Measurements from ENCODE around the gene ITGB7.

Gene ITGB7

GRCh38 chr12:53224061-53224896 lies 17.2 kb upstream of the ITGB7 start:
- Mint-ChIP-seq H3K27ac (peak overlapping the region; percentile 39), H3K9me3 (no peaks in the 10 kb centered on the region), H3K4me1 (peaks cover 70% of the 10 kb centered on the region), H3K27me3 (no peaks in the 10 kb centered on the region), H3K4me3 (peak overlapping the region; percentile 33), H3K36me3 (ENCODE audit: low read depth) (peaks cover 4% of the 10 kb centered on the region)
- DNase-seq (no peak), ATAC-seq (no peak)

DNA sequence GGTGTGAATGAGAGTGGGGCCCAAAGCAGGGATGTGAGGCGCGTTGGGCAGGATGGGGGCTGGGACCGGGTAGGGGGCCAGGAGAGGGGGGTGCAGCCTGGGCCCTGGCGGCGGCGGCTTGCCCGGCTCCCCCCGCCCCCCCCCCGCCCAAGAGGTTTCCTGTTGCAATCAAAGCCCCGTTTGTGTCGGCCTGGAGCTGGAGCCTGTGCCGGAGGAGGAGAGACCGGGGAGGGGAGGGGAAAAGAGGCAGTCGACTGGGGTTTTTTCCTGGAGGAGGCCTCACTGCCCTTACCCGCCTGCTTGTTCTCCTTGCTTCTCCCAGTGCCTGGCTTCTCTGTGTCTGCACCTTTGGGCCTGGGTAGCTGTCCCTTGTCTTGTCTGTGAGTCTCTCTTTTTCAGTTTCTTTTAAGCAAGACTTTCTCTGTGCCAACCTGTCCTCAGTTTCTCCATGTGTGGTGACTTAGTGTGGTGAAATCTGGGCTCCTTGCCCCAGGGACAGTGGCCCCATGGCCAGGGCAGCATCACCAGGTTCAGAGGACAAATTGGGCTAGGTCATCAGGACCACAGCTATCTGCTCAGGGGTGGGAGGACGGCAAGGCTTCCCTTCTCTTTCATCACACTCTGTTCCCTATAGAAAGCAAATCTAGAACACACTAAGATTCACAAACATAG lies 16.5 kb upstream of the ITGB7 start:
- Mint-ChIP-seq H3K27me3 (no peaks in the 10 kb centered on the region), H3K4me1 (peaks cover 71% of the 10 kb centered on the region), H3K4me3 (peak overlapping the region; percentile 54), H3K9me3 (no peaks in the 10 kb centered on the region), H3K36me3 (ENCODE audit: low read depth) (peaks cover 4% of the 10 kb centered on the region), H3K27ac (peak overlapping the region; percentile 84)
- DNase-seq (no peak), ATAC-seq (no peak)

GRCh38 chr12:53222806-53223261 lies 15.8 kb upstream of the ITGB7 start:
- ATAC-seq: no peak
- Mint-ChIP-seq H3K4me1 (peaks cover 72% of the 10 kb centered on the region), H3K4me3 (peak overlapping the region; percentile 54), H3K9me3 (no peaks in the 10 kb centered on the region), H3K27ac (peak overlapping the region; percentile 84), H3K27me3 (no peaks in the 10 kb centered on the region), H3K36me3 (ENCODE audit: low read depth) (peaks cover 6% of the 10 kb centered on the region)
- DNase-seq: no peak

- ATAC-seq: no peak
- peaks cover 7% of the 10 kb centered on the region for H3K36me3 Mint-ChIP-seq (ENCODE audit: low read depth)
- DNase-seq: no peak
- peaks cover 76% of the 10 kb centered on the region for H3K4me1 Mint-ChIP-seq
- peak overlapping the region; percentile 84 for H3K27ac Mint-ChIP-seq
- H3K27me3 Mint-ChIP-seq: no peaks in the 10 kb centered on the region
- no peaks in the 10 kb centered on the region for H3K9me3 Mint-ChIP-seq
- peak overlapping the region; percentile 77 for H3K4me3 Mint-ChIP-seq
Observed at GRCh38 chr12:53222170-53222721, 15.2 kb upstream of the ITGB7 start.

GRCh38 chr12:53221203-53222080 lies 14.4 kb upstream of the ITGB7 start:
- H3K27ac Mint-ChIP-seq: peak overlapping the region; percentile 84
- ATAC-seq: no peak
- DNase-seq: peak; percentile 67
- peaks cover 80% of the 10 kb centered on the region for H3K4me1 Mint-ChIP-seq
- H3K36me3 Mint-ChIP-seq (ENCODE audit: low read depth): peaks cover 3% of the 10 kb centered on the region
- peak overlapping the region; percentile 87 for H3K4me3 Mint-ChIP-seq
- no peaks in the 10 kb centered on the region for H3K9me3 Mint-ChIP-seq
- H3K27me3 Mint-ChIP-seq: no peaks in the 10 kb centered on the region

- H3K4me3 Mint-ChIP-seq: peak overlapping the region; percentile 87
- ATAC-seq (peak; percentile 56), DNase-seq (peak; percentile 87)
- peaks cover 5% of the 10 kb centered on the region for H3K36me3 Mint-ChIP-seq (ENCODE audit: low read depth)
- H3K27ac Mint-ChIP-seq: peak overlapping the region; percentile 84
- H3K9me3 Mint-ChIP-seq: no peaks in the 10 kb centered on the region
- no peaks in the 10 kb centered on the region for H3K27me3 Mint-ChIP-seq
- H3K4me1 Mint-ChIP-seq: peaks cover 84% of the 10 kb centered on the region
Observed at GRCh38 chr12:53220694-53221202, 13.7 kb upstream of the ITGB7 start.

DNA sequence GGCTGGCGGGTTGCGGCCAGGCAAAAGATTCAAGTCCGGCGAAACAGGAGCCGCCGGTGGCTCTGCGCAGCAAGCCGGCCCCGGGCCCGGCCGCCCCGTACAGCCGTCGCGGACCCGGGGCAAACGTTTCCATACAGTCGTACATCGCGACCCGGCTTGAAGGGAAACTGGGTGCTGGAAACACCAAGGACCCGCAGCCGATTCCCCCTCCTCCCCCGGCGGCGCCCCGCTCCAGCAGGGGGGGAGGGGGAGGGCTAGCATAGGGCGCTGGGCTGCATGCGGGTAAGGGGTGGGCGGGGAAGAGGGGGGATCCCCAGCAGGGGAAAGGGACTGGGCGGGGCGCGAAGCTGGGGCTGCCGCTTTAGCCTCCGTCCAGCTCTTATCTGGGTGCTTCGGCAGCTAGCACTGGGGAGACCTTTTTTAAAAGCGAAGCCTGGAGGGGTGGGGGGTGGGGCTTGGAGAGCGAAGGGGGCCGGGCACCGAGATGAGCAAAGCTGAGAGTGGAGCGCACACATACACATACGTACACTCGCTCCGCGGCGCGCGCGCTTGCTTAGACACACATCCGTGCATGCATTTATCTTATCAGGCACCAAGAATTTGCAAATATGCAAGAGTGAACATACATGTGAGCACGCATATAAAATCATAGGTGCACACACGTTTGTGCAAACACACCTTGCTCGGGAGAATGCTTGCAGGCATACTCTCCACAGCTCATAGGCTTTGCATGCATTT lies 13.1 kb upstream of the ITGB7 start:
- peaks cover 84% of the 10 kb centered on the region for H3K4me1 Mint-ChIP-seq
- H3K27me3 Mint-ChIP-seq: no peaks in the 10 kb centered on the region
- H3K4me3 Mint-ChIP-seq: peak overlapping the region; percentile 87
- peak; percentile 79 for DNase-seq
- no peaks in the 10 kb centered on the region for H3K9me3 Mint-ChIP-seq
- H3K27ac Mint-ChIP-seq: peak overlapping the region; percentile 96
- ATAC-seq: peak; percentile 23
- peaks cover 5% of the 10 kb centered on the region for H3K36me3 Mint-ChIP-seq (ENCODE audit: low read depth)

DNA sequence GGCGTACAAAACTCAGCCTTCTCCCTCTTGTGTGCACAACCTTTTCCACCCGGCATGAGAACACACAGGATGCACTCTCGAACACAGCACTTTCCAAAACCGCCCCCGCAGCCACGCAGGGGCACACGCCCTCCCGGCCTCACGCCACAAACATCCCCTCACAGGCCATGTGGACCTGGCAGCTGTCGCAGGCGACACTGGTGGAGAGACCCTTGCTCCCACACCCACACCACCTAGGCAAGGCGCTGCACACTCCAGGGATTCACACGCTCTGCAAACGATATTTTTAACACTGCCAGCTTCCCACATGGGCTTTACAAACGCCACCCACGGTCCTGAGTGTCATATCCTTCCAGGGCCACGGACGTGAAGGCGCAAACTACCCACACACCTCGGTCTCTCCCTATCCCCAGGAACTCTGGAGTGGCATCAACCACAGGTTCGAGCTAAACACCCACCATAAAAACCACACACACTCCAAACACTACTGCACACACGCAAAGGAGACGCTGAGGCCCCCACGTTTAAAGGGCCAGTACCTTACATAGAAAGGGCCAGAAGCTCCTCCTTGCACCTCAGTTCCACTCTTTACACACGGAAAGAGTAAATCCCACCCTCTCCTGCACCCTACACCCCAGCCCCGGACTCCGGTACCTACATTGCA lies 12.4 kb upstream of the ITGB7 start:
- Mint-ChIP-seq H3K9me3 (no peaks in the 10 kb centered on the region), H3K27ac (peak overlapping the region; percentile 96), H3K4me1 (peaks cover 78% of the 10 kb centered on the region), H3K4me3 (peak overlapping the region; percentile 87), H3K36me3 (ENCODE audit: low read depth) (peaks cover 5% of the 10 kb centered on the region), H3K27me3 (no peaks in the 10 kb centered on the region)
- DNase-seq: peak; percentile 77
- peak; percentile 39 for ATAC-seq

DNA sequence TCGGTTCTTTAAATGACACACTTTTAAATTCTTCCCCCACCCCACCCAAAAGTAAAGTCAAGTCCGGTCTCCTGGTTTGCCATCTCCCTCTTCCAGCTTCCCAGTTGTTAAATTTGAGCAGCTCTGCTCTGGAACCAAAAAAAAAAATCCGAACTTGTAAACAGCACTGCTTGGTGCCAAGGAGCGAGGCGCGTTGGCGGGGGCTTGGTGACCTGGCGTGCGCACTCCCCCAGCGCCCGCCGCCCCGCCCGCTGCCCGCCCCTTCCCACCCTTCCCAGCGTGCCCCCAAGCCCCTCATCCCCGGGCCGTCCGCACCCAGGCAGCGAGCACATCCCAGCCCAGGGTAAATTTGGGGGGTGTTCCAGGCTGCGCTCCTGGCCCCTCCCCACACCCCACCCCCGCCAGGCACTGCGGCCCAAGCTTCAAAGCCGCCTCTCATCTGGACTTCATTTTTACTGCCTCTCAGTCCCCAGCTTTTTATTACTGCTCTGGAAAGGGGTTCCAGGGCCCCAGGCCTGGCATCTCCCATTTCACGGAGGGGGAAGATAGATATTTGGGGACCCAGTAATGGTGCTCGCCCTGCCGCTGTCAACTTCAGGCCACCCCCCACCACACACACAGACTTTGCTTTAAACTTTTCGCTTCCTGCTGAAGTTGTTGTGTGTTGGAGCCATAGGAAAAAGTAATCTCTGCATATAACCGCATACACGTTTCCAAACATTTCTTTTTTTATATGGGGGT lies 11.7 kb upstream of the ITGB7 start:
- ATAC-seq: no peak
- Mint-ChIP-seq H3K4me3 (peak overlapping the region; percentile 87), H3K27ac (peak overlapping the region; percentile 96), H3K4me1 (peaks cover 74% of the 10 kb centered on the region), H3K36me3 (ENCODE audit: low read depth) (peaks cover 6% of the 10 kb centered on the region), H3K27me3 (no peaks in the 10 kb centered on the region), H3K9me3 (no peaks in the 10 kb centered on the region)
- DNase-seq: no peak

GRCh38 chr12:53217931-53218307 lies 10.9 kb upstream of the ITGB7 start:
- Mint-ChIP-seq H3K36me3 (ENCODE audit: low read depth) (peaks cover 9% of the 10 kb centered on the region), H3K27ac (peak overlapping the region; percentile 96), H3K4me3 (peak overlapping the region; percentile 87), H3K4me1 (peaks cover 75% of the 10 kb centered on the region), H3K9me3 (no peaks in the 10 kb centered on the region), H3K27me3 (no peaks in the 10 kb centered on the region)
- ATAC-seq (no peak), DNase-seq (no peak)

- H3K9me3 Mint-ChIP-seq: no peaks in the 10 kb centered on the region
- peaks cover 12% of the 10 kb centered on the region for H3K36me3 Mint-ChIP-seq (ENCODE audit: low read depth)
- DNase-seq: peak; percentile 78
Observed at GRCh38 chr12:53217051-53217930, 10.2 kb upstream of the ITGB7 start.

DNA sequence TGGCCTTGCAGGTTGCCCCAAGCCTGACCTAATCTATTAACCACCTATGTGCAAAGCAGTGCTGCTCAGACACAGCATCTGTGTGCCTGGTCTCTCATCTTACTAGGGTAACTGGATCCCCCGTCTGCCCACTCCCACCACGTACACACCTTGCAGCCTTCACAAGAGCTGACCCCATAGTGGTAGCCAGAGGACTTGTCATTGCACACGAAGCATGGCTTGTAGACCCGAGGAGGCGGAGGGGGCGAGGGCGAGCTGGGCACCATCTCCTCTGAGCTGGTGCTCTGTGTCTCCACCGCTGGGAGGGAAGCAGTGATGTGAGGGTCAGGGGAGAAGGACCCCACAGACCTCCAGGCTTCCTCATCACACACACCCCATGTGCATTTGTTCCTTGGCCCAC lies 8.4 kb upstream of the ITGB7 start:
- DNase-seq: no peak
- Mint-ChIP-seq H3K36me3 (ENCODE audit: low read depth) (peaks cover 17% of the 10 kb centered on the region), H3K27me3 (no peaks in the 10 kb centered on the region), H3K9me3 (no peaks in the 10 kb centered on the region), H3K27ac (peak overlapping the region; percentile 16), H3K4me1 (peaks cover 66% of the 10 kb centered on the region), H3K4me3 (no peak overlapping the region)
- no peak for ATAC-seq

More at GRCh38 chr12:53217051-53217930, 10.2 kb upstream of the ITGB7 start:
- H3K4me1 Mint-ChIP-seq: peaks cover 70% of the 10 kb centered on the region
- no peak for ATAC-seq
- peak overlapping the region; percentile 87 for H3K4me3 Mint-ChIP-seq
- H3K27me3 Mint-ChIP-seq: no peaks in the 10 kb centered on the region
- H3K27ac Mint-ChIP-seq: peak overlapping the region; percentile 96
